NOMO-1 (cell line): ENCODE results near the gene ONECUT2.
"Not testable (repeated sequence)": the region's sequence is repeated elsewhere in the genome, so short reads cannot be mapped to it uniquely, and the experiment has no call there.

ENCODE experiments used
- DNase-seq, 2 experiments: peaks; one replicate each; lab custom pipeline; 2025; ENCODE audit not compliant: unreplicated experiment in 2 of 2; lab: John Stamatoyannopoulos, UW

ONECUT2 gene

DNA sequence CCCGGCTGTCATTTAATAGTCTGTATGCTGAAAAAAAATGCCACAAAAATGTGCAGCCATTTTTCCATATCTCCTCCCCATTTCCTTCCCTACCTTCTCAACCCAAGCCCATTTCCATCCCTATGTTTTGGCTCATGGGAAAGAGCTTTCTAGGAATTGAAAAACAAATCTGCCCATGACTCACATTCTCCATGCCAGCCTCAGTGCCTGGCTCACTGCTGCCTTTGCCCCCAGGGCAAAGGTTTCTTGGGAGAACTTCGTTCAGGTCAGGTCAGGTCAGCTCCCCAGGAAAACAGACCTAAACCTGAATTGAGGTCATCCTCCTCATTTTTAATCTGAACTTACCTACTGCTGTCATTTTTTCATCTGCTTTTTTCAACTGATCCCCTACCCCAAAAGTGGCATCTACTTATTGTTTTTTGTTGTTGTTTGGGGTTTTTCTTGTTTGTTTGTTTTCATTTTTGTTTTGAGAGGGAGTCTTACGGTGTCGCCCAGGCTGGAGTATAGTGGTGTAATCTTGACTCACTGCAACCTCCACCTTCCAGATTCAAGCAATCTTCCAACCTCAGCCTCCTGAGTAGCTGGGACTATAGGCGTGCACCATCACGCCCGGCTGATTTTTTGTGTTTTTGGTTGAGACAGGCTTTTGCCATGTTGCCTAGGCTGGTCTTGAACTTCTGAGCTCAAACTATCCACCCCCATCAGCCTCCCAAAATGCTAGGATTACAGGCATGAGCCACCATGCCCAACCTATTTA is 84.7 kb downstream of the ONECUT2 start:
- no peak for DNase-seq

DNA sequence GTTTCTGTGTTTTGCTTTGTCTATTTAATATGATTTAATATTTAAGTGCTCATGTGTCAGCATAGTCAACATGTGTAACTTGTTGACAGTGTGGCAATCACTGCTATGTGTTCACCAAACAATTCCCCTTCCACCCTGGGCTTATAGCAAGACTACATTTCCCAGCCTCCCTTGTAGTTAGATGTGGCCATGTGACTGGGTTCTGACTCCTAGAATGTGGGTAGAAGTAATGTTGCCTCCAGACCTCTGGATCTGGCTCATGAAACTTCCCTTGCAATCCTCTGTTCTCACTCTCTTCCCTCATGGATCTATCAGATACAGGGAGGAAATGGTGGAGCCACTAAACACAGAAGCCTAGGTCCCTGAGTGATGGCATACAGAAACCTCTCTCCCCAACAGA is 87.2 kb downstream of the ONECUT2 start:
- DNase-seq, result not testable (repeated sequence)

DNA sequence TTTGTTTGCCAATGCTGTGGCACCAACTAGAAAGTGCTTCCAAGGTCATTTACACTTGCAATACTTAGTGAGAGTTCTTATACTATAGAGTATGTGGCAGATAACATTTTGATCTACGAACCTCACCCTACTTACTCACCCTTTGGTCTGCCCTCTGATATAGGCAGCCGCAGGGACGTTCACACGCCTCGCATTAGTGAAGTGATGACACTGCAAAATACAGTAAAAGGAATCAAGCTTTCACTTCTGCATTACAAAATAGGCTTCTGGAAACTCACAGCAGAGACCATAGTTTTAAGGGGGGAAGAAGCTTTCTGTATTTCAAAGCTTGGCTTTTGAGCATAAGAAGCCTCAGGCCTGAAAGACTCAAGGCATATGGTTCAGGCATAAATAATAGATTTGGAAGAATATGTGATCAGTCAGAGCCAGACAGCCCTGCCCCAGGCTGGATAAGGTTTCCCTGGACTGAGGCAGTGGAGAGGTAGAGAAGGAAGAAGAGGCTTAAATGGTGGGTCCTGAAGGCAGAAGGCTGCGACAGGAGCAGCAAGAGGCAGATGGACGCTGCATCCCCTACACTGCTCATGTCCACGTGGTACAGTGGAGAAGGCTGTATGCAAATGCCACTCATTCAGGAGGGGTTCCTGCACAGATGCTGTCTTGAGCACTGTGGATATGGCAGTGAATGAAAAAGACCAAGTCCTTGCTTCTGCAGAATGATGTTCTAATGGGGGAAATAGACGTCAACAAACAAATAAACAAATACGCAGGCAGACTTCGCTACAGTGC is 88.2 kb downstream of the ONECUT2 start:
- peak; percentile 88 to 95 for DNase-seq

DNA sequence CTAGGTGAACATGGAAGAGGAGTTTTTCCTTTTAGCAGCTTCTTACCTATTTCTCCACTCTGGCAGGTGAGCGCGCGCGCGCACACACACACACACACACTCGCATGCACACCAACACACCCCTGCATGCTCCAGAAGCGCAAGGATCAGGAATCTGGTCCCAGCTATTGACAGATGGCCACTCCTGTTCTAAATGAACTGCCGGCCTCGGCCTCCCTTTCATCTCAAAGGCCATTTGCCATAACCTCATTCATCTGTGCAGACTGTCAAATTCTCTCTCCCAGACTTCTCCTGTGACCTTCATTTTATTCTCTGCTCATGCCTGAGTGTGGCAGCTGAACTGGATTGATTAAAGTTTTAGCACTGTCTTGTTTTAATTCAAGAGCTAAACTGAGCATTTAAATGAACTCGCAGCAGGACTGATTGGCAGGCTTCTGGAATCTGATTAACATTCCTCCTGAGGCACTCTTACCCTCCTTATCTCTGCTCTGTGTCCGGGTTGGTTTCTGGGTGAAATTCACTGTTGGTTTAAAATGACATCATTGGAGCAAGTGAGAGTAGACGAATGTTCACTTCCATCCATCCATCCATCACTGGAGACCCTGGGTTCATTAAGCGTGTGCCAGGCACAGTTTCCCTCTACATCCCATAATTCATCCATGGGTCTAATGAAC is 92.5 kb downstream of the ONECUT2 start:
- DNase-seq, result no peak

DNA sequence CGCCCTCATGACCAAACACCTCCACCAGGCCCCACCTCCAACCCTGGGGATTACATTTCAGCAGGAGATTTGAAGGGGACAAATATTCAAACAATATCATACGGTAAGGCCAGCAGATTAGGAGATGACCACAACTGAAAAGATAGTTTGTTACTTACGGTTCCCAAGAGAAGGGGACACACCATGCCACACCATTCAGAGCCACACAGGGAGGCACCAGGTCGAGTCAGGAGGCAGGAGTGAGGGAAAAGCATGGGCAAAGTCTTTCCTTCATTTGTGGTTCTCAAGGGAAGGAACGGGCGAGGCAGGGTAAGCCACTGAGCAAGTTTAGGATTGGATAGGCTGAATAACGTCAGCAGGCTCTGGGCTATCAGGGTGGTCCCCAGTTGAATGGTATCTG is 94.0 kb downstream of the ONECUT2 start:
- no peak for DNase-seq

DNA sequence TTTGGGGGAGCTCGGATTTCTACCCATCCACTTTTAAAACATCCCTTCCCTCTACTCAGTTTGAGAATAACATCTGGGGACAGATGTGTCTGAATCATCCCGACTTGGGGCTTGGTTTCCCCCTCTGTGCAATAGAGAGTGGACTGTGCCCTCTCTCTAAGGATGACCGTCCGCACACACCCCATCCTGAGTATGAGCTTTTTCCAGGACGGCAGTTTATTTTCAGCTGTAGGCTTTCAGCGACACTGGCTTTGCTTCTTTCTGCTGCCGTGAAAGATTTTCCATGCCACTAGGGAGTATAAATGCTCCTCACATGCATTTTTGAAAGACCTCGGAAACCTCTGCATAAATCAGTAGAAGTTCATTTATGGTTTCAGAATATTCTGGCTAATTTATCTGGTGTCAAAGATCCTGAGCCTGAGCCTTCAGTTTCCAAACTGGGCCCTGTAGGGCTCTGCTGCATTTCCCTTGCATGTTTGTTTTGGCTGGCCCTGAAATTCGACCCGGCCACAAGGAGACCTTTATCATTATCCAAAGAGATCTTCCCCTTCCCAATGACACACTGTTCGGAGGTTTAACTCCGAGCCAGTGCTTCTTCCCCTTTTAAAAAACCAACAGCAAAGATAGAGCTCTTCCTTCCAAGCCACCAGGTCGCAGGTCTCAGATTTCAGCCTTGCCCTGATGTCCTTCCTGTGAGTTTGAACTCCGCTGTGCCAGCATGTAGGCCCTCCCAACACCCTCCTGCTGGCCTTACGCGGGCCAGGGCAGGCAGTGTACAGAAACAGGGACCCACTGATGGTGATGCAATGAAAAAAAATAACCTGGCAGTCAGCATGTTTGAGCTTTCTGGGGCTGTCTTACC is 98.1 kb downstream of the ONECUT2 start:
- DNase-seq, result peak; percentile 30 to 65

DNA sequence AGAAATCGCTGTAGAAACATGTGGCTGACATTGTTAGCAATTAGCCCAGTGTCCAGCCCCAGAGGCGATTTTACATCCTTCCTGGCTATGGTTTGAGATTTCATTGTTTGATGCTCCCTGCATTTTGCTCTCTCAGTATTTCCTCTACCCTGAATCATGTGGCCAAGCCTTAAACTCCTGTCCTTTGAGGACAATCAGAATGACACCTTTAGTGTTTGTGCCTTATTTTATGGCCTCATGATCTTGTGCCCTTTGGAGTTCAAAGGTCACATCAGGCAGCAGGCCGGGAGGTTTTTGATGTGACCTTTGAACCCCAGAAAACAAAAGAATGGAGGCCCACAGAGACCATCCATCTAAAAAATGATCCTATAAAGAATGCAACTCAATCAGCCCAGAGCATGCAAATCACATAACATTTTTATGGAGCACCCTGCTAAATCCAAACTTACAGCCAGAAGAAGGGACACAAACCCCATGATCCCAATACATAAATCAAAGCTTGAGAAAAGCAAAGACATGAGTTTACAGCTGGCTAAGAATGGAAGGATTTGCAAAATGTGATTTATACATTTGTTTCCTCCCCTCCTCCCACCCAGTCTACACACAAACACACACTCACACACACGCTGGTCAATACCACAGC is 98.8 kb downstream of the ONECUT2 start:
- DNase-seq, result no peak

DNA sequence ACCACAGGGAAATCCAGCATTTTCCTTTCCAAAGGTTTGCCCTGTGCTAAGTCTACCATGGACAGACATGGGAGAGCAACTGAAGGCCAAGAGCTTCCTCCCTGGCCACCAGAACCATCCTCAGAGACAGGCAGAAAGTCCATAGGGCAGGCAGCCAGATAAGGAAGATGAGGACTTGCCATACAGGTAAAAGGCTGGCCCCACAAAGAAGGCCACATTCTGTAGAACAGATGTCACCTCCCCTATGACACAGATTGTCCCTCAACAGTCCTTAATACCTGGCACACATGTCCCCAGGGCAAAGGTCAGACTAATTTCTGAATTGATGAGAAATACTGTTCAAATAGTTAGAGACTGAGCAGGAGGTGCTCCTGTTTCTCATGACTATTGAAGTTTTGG is 99.3 kb downstream of the ONECUT2 start:
- no peak for DNase-seq

DNA sequence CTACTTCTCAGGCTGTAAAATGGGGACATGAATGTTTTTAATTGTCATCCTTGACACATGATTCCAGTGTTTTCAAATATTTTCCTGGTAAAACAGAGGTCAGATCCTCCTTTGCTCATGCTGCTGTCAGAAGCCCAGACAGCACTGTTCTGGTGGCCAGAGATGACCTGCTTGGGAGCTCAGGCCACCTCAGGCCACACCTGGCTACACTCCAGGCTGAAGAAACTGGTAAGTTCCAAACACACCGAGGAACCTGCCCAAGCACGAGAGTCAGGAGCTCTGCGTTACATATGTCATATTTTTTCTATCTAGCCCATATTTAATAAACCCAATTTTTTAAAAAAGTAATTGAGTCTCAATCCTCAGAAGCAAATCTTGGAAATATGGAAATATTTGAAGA is 103.4 kb downstream of the ONECUT2 start:
- no peak for DNase-seq

DNA sequence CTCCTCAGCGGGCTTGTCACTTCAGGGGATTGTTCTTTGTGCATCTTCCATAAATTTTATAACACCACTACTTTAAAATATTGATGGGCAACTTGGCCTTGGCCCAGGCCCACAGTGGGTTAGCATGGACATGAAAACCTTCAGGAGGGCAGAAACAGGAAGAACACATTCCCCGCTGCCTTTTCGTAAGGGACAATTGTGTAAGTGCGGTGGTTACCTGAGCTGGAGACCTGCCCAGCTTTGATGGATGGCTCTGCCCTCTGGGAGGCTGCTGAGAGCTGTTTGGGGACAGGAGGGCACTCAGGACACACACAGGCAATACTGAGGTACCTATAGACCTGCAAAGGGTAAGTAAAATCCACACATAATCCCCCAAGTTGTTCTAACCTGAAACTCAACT is 104.5 kb downstream of the ONECUT2 start:
- DNase-seq, result no peak
